K562 (cell line): ENCODE results near the gene NKAIN4. TPM values are rescaled to one million over a fixed set of nuclear protein-coding genes. Genes with fewer than 3 reads are reported as not detected.

Experiments
- ATAC-seq: fragments of 200-7000 bp; cut with Tn5 transposase; 3 replicates; pipeline ENCODE4 v1.9.1; 2020; ENCODE audit warnings: moderate library complexity
- BruUV-seq: library from RNA; stranded (reverse); fragments of 400-500 nt; replicated peaks from 2 replicates; lab custom pipeline; 2021; lab: Mats Ljungman, UMichigan
- CTCF ChIA-PET: fragments of 300-600 bp; formaldehyde crosslinking; extraction: SDS; loops from one replicate; lab custom pipeline; 2021; ENCODE audit warnings: low intra/inter-chr PET ratio; lab: Yijun Ruan, JAX
- POLR2A ChIA-PET: fragments of 300-600, 350-650 bp; sonication (Branson Sonifier 250); formaldehyde crosslinking; extraction: SDS; loops from one replicate; lab custom pipeline; 2021; ENCODE audit warnings: antibody characterized with exemption, inconsistent platforms; lab: Yijun Ruan, JAX
- DNase-seq, 4 experiments: peaks; one replicate each; pipeline versions ENCODE4 v3.0.0 to v3.0.0-alpha.2; 2011 to 2018; ENCODE audit warnings: low spot score in 3 of 4, mixed read lengths in 3 of 4; ENCODE audit errors: extremely low read depth in 1 of 4
- FAIRE-seq: peaks from 2 replicates; lab custom pipeline; 2011; peaks lifted over from hg19 to GRCh38; lab: Jason Lieb, UNC
- H2AFZ ChIP-seq: 2 replicates; pipeline ENCODE4 v1.6.0; 2011; ENCODE audit warnings: low read depth, low read length, control low read depth, inconsistent platforms
- H3K27ac ChIP-seq: fragments of 200-600 bp; 3 replicates; pipeline ENCODE4 v1.8.0; 2011; ENCODE audit warnings: low read depth, mild to moderate bottlenecking, control low read depth, inconsistent platforms, low read length, moderate library complexity, mixed read lengths; ENCODE audit errors: extremely low read depth
- H3K27me3 ChIP-seq, 2 experiments: fragments of 300-600 bp in 1 of 2; 2 replicates in 1 of 2; 3 replicates in 1 of 2; pipeline versions ENCODE4 v1.6.0 to v1.8.0; 2011; ENCODE audit warnings: inconsistent platforms in 2 of 2, low read length in 2 of 2, mild to moderate bottlenecking in 1 of 2, mixed read lengths in 1 of 2, moderate library complexity in 1 of 2; ENCODE audit not compliant: control insufficient read depth in 2 of 2, insufficient read depth in 2 of 2
- H3K36me3 ChIP-seq: fragments of 300-600 bp; 3 replicates; pipeline ENCODE4 v1.8.0; 2011; ENCODE audit warnings: mild to moderate bottlenecking, low read length, inconsistent platforms; ENCODE audit not compliant: control insufficient read depth, insufficient read depth
- H3K4me1 ChIP-seq, 2 experiments: fragments of 200-600 bp in 1 of 2; replicated peaks in 1 of 2; 2 replicates in 1 of 2; 3 replicates in 1 of 2; pipeline versions ENCODE4 v1.5.1 to v1.8.0; 2011; ENCODE audit warnings: inconsistent platforms in 2 of 2, low read length in 2 of 2, mild to moderate bottlenecking in 1 of 2, mixed read lengths in 1 of 2, moderate library complexity in 1 of 2; ENCODE audit not compliant: control insufficient read depth in 2 of 2, insufficient read depth in 2 of 2
- H3K4me2 ChIP-seq: 2 replicates; pipeline ENCODE4 v1.6.1; 2011; ENCODE audit warnings: low read length, control low read depth, inconsistent platforms, mixed read lengths; ENCODE audit not compliant: insufficient read depth
- H3K4me3 ChIP-seq: fragments of 200-600 bp; sonication (generic), shearing (Covaris generic); 2 replicates; pipeline ENCODE4 v1.5.1; 2016; ENCODE audit warnings: control low read depth, inconsistent platforms
- H3K79me2 ChIP-seq: fragments of 200-600 bp; 3 replicates; pipeline ENCODE4 v1.8.0; 2011; ENCODE audit warnings: low read length, inconsistent platforms; ENCODE audit not compliant: control insufficient read depth, insufficient read depth
- H3K9ac ChIP-seq, 2 experiments: 2 replicates each; pipeline versions ENCODE4 v1.6.0 to v1.6.1; 2011; ENCODE audit warnings: low read depth in 2 of 2, low read length in 2 of 2, control low read depth in 1 of 2, inconsistent platforms in 1 of 2, mild to moderate bottlenecking in 1 of 2, mixed read lengths in 1 of 2; ENCODE audit not compliant: insufficient read depth in 1 of 2
- H3K9me1 ChIP-seq: one replicate; pipeline ENCODE4 v1.6.0; 2011; ENCODE audit warnings: inconsistent platforms, mild to moderate bottlenecking, low read length, moderate library complexity; ENCODE audit not compliant: control insufficient read depth, insufficient read depth
- H3K9me3 ChIP-seq: replicated peaks from 2 replicates; pipeline ENCODE4 v1.5.1; 2011; ENCODE audit warnings: low read depth, low read length, inconsistent platforms; ENCODE audit not compliant: control insufficient read depth, insufficient read depth
- H4K20me1 ChIP-seq: replicated peaks from 2 replicates; pipeline ENCODE4 v1.6.1; 2011; ENCODE audit warnings: low read length, inconsistent platforms, mixed read lengths; ENCODE audit not compliant: control insufficient read depth, insufficient read depth
- ARID2 ChIP-seq: fragments of 450-650 bp; IDR thresholded peaks from 2 replicates; pipeline ENCODE4 v1.6.1; 2017; ENCODE audit warnings: antibody characterized with exemption, mild to moderate bottlenecking
- BCOR ChIP-seq: fragments of 450-650 bp; IDR thresholded peaks from 2 replicates; pipeline ENCODE4 v1.6.1; 2016
- CREBBP ChIP-seq: IDR thresholded peaks from one replicate; pipeline ENCODE4 v1.6.1; 2012; ENCODE audit warnings: low read depth, mild to moderate bottlenecking, control low read depth, inconsistent platforms, low read length
- E2F3 ChIP-seq: fragments of 250-450 bp; sonication (Bioruptor Pico); IDR thresholded peaks from 2 replicates; pipeline ENCODE4 v1.4.0; 2020; ENCODE audit warnings: mild to moderate bottlenecking
- KHSRP ChIP-seq: fragments of 450-650 bp; IDR thresholded peaks from 2 replicates; pipeline ENCODE4 v1.6.1; 2017
- NCOA2 ChIP-seq, 2 experiments: fragments of 450-650 bp; IDR thresholded peaks; 2 replicates each; pipeline ENCODE4 v1.6.1; 2018; ENCODE audit warnings: mild to moderate bottlenecking in 2 of 2, moderate library complexity in 1 of 2; ENCODE audit not compliant: partially characterized antibody in 2 of 2
- RBFOX2 ChIP-seq: fragments of 200-400 bp; formaldehyde crosslinking; IDR thresholded peaks from 2 replicates; pipeline ENCODE4 v1.6.1; 2017; ENCODE audit warnings: low read depth, mild to moderate bottlenecking, low read length, moderate library complexity
- XRCC3 ChIP-seq: fragments of 450-650 bp; IDR thresholded peaks from 2 replicates; pipeline ENCODE4 v1.6.1; 2017; ENCODE audit warnings: mild to moderate bottlenecking, moderate library complexity
- ZBTB1 ChIP-seq: sonication (generic); formaldehyde crosslinking; IDR thresholded peaks from 2 replicates; pipeline ENCODE4 v1.8.1; 2023; ENCODE audit warnings: missing genetic modification reagents, low read depth, mild to moderate bottlenecking, borderline replicate concordance
- ZNF121 ChIP-seq: sonication (generic); formaldehyde crosslinking; conservative IDR thresholded peaks from 2 replicates; pipeline ENCODE4 v1.8.0; 2022; ENCODE audit warnings: missing genetic modification reagents
- ZNF140 ChIP-seq: fragments of 250-450 bp; sonication (Bioruptor Pico); IDR thresholded peaks from 2 replicates; pipeline ENCODE4 v1.8.0; 2021; ENCODE audit warnings: moderate library complexity, mild to moderate bottlenecking, inconsistent platforms
- WGBS: fragments of 100-300 bp; shearing (Covaris generic); methylation state at CpG from one replicate; pipeline ENCODE4 v1.1.6; 2016; ENCODE audit warnings: low coverage, mixed read lengths; ENCODE audit not compliant: insufficient coverage; ENCODE audit errors: missing lambda C conversion rate; 5-methylcytosine and 5-hydroxymethylcytosine counted together
- in situ Hi-C: fragments of 300-500 bp; cut with MboI; formaldehyde crosslinking; loops from 4 replicates; pipeline ENCODE4 v1.15.0; 2018; ENCODE audit warnings: inconsistent platforms, mixed read lengths
- intact Hi-C: fragments of 100-400 bp; cut with micrococcal nuclease; formaldehyde crosslinking; loops from 2 replicates; pipeline ENCODE4 v1.14.2; 2022
- polyA plus RNA-seq, 8 experiments: library from polyadenylated mRNA; depleted of rRNA in 4 of 8; stranded (reverse) in 5 of 8; unstranded in 3 of 8; fragments of >200 nt; fragmentation: Nextera tagmentation in 2 of 8; fragmentation: Illumina TruSeq in 1 of 8; extraction: Ambion mirVana in 2 of 8; extraction: Trizol in 1 of 8; gene quantifications; 2 replicates each; pipeline versions ENCODE4 v1.2.1 to v1.2.3, GENCODE V29; 2011 to 2014; ENCODE audit warnings: inconsistent platforms in 1 of 8, missing spikeins in 1 of 8
- total RNA-seq, 7 experiments: library from RNA; depleted of rRNA in 6 of 7; stranded (reverse); fragments of >200 nt in 6 of 7; fragmentation: Illumina TruSeq in 2 of 7; extraction: Trizol in 2 of 7; gene quantifications; 2 replicates each; pipeline versions ENCODE4 v1.2.1 to v1.2.3, GENCODE V29; 2011 to 2021; ENCODE audit warnings: low replicate concordance in 1 of 7
- TF ChIP-seq, protein P1 (sequence below): fragments of 450-650 bp; IDR thresholded peaks from 2 replicates; pipeline ENCODE4 v1.6.1; 2014; ENCODE audit warnings: low read depth, mild to moderate bottlenecking, moderate library complexity, borderline replicate concordance
- TF ChIP-seq, protein P2 (sequence below): fragments of 450-650 bp; IDR thresholded peaks from 2 replicates; pipeline ENCODE4 v1.6.1; 2016; ENCODE audit warnings: missing biosample characterization, missing genetic modification characterization

The NKAIN4 gene
- total and polyA plus RNA-seq, 9 of the 15 experiments (the other 6 are each of a cell fraction or from before 2014, with no cell fraction given), result not detected

DNA sequence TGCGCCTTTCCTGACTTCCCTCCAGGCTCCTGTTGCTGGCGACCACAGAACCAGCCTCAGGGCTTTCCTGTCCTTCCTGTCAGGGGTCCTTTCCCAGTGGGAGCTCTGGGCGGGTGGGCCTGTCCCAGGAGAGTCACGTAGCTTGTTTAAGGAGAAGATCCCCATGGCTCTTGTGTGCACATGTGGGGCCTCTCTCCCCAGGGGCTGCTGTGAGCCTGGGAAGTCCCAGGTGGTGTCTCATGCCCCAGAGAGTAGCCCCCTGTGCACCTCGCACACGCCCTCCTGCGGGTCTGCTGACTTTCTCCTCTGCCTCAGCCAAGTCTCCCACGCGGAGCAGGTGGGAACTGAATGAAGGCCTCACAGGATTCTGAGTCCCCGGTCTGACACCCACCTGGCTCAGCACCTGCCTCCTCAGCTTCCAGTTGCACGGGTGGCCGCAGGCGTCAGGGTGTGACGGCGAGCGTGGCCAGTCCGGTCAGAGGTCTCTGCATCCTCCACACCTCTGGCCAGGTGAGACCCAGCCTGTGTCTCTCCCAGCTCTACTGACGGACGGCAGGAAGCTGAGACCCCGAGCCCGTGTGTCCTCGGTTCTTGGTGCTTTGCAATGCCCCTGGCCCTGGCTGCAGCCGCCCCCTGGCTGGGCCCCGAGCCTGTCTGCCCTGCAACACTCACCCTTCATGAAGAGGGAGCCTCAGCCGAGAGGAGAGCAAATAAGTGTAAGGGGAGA lies 5.6 kb upstream of the NKAIN4 start (continued):
- TF ChIP-seq CREBBP, result no peak
- TF ChIP-seq BCOR, result no peak
- TF ChIP-seq ARID2, result no peak
- TF ChIP-seq, protein P1, sequence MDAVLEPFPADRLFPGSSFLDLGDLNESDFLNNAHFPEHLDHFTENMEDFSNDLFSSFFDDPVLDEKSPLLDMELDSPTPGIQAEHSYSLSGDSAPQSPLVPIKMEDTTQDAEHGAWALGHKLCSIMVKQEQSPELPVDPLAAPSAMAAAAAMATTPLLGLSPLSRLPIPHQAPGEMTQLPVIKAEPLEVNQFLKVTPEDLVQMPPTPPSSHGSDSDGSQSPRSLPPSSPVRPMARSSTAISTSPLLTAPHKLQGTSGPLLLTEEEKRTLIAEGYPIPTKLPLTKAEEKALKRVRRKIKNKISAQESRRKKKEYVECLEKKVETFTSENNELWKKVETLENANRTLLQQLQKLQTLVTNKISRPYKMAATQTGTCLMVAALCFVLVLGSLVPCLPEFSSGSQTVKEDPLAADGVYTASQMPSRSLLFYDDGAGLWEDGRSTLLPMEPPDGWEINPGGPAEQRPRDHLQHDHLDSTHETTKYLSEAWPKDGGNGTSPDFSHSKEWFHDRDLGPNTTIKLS, result no peak
- TF ChIP-seq E2F3, result no peak
- TF ChIP-seq ZNF140 (CRISPR knock-in tag), result no peak
- TF ChIP-seq, all 486 proteins: peak for 0

DNA sequence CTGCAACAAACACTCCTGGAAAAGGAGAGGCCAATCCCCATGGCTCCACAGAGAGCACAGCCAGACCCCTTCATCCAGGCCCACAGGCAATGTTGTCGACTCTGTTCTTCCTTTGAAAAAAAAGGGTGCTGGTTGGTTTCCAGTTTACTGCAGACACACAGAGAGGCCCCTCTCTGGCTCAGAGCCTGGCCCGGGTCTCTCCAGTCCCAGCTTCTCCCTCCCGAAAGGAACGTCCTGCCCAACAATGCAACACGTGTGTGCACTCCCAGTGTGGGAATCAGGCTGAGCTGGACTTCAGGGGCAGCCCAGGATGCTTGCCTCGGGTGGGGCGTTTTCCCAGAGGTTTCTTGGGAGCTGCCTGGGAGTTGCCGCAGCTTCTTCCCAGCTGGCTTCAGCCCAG lies 4.5 kb upstream of the NKAIN4 start:
- Histone ChIP-seq H3K4me3 (no peak overlapping the region), H3K9me1 (no peaks in the 10 kb centered on the region), H3K36me3 (no peaks in the 10 kb centered on the region), H3K27me3 (peaks cover 38 to 78% of the 10 kb centered on the region in 2 experiments; a peak in 4 of 5 replicates), H3K79me2 (no peaks in the 10 kb centered on the region), H4K20me1 (0 out of 2 replicates have a peak, but pooled peaks cover 11% of the 10 kb centered on the region), H3K4me2 (no peak overlapping the region), H3K9me3 (no peaks in the 10 kb centered on the region), H3K27ac (no peak overlapping the region), H2AFZ (no peak overlapping the region), H3K4me1 (peaks cover under 1 to 25% of the 10 kb centered on the region in 2 experiments; a peak in 3 of 5 replicates), H3K9ac (no peak overlapping the region)
- no TSS peak for BruUV-seq
- ChIA-PET POLR2A (no interaction called here), CTCF (no interaction called here)
- DNase-seq (no peak), ATAC-seq (no peak), FAIRE-seq (no peak)
- intact Hi-C loops, result no loop called here
- WGBS, result 9% methylated on average over 7 of the region's 8 CpGs
- in situ Hi-C loops, result no loop called here
- TF ChIP-seq KHSRP (no peak), RBFOX2 (no peak), ZNF121 (CRISPR knock-in tag) (no peak), ZBTB1 (CRISPR knock-in tag) (no peak), NCOA2 (IDR thresholded peaks at IDR 0.05; ENCODE audit: partially characterized antibody in 2 of 2) (no peak), XRCC3 (no peak)
- TF ChIP-seq, protein P2, sequence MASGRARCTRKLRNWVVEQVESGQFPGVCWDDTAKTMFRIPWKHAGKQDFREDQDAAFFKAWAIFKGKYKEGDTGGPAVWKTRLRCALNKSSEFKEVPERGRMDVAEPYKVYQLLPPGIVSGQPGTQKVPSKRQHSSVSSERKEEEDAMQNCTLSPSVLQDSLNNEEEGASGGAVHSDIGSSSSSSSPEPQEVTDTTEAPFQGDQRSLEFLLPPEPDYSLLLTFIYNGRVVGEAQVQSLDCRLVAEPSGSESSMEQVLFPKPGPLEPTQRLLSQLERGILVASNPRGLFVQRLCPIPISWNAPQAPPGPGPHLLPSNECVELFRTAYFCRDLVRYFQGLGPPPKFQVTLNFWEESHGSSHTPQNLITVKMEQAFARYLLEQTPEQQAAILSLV (tag), result no peak
